Fibroblast of upper back skin (primary cell): ENCODE measurements around the gene SPATA18.

ENCODE experiments used
- DNase-seq: peaks from one replicate; pipeline ENCODE4 v3.0.0-alpha.2; 2013

Gene SPATA18

GRCh38 chr4:52051213-52051614, at the start of gene SPATA18:
Gene SPATA18 (plus strand): TSS chr4:52051304. CDS start chr4:52051705, 401 bp downstream.
- peak; percentile 16 for DNase-seq

GRCh38 chr4:52001616-52002015, 49.5 kb upstream of the SPATA18 start:
- peak; percentile 9 for DNase-seq

GRCh38 chr4:52004414-52004813, 46.7 kb upstream of the SPATA18 start:
- DNase-seq = no peak

- no peak for DNase-seq
Measured at GRCh38 chr4:52005604-52006273, 45.4 kb upstream of the SPATA18 start.

- DNase-seq = no peak
Measured at GRCh38 chr4:52006887-52007286, 44.2 kb upstream of the SPATA18 start.

- no peak for DNase-seq
Measured at GRCh38 chr4:52010986-52011385, 40.1 kb upstream of the SPATA18 start.

GRCh38 chr4:52012651-52013050, 38.5 kb upstream of the SPATA18 start:
- DNase-seq = no peak

GRCh38 chr4:52014903-52015302, 36.2 kb upstream of the SPATA18 start:
- DNase-seq = no peak

- peak; percentile 28 for DNase-seq
Measured at GRCh38 chr4:52015366-52015765, 35.7 kb upstream of the SPATA18 start.

GRCh38 chr4:52016981-52017380, 34.1 kb upstream of the SPATA18 start:
- DNase-seq = no peak

GRCh38 chr4:52017814-52018213, 33.3 kb upstream of the SPATA18 start:
- no peak for DNase-seq

- DNase-seq = no peak
Measured at GRCh38 chr4:52019936-52020657, 31.0 kb upstream of the SPATA18 start, which contains the start of gene LRRC66. Gene LRRC66 (minus strand): TSS chr4:52020363. CDS start chr4:52017613, 2,750 bp downstream.

GRCh38 chr4:52028970-52029369, 22.1 kb upstream of the SPATA18 start:
- peak; percentile 70 for DNase-seq

GRCh38 chr4:52032005-52032404, 19.1 kb upstream of the SPATA18 start:
- DNase-seq = no peak

GRCh38 chr4:52035190-52035589, 15.9 kb upstream of the SPATA18 start:
- DNase-seq = no peak

GRCh38 chr4:52036886-52037530, 14.1 kb upstream of the SPATA18 start:
- peak; percentile 12 for DNase-seq

GRCh38 chr4:52037689-52038102, 13.4 kb upstream of the SPATA18 start:
- DNase-seq = peak; percentile 27

GRCh38 chr4:52038103-52038912, 12.8 kb upstream of the SPATA18 start, which contains the start of gene SGCB:
Gene SGCB (minus strand): TSS chr4:52038299. CDS start chr4:52038259, 40 bp downstream.
- peak; percentile 52 for DNase-seq

- DNase-seq = no peak
Measured at GRCh38 chr4:52045028-52045427, 6.1 kb upstream of the SPATA18 start.

GRCh38 chr4:52049266-52049665, 1.8 kb upstream of the SPATA18 start:
- DNase-seq = no peak

- peak; percentile 85 for DNase-seq
Measured at GRCh38 chr4:52051615-52052474, 741 bp downstream of the SPATA18 start.

GRCh38 chr4:52052475-52052780, 1.3 kb downstream of the SPATA18 start:
- DNase-seq = no peak
